MM.1S (cell line): ENCODE results near the gene ZNF710.

Experiments used
- EZH2 ChIP-seq: fragments of 300-600 bp; sonication (generic); optimal IDR thresholded peaks from 2 replicates; pipeline ENCODE3; 2017; ENCODE audit warnings: low read depth, mild to moderate bottlenecking, antibody characterized with exemption, low read length, mixed read lengths
- EZH2phosphoT487 ChIP-seq: fragments of 300-600 bp; sonication (generic); IDR thresholded peaks from 2 replicates; pipeline ENCODE4 v1.6.1; 2018; ENCODE audit warnings: antibody characterized with exemption, low read length
- TF ChIP-seq, protein P1 (sequence below): fragments of 300-600 bp; sonication (generic); IDR thresholded peaks from 2 replicates; pipeline ENCODE4 v1.5.1; 2016; ENCODE audit warnings: antibody characterized with exemption, low read length, mixed read lengths

DNA sequence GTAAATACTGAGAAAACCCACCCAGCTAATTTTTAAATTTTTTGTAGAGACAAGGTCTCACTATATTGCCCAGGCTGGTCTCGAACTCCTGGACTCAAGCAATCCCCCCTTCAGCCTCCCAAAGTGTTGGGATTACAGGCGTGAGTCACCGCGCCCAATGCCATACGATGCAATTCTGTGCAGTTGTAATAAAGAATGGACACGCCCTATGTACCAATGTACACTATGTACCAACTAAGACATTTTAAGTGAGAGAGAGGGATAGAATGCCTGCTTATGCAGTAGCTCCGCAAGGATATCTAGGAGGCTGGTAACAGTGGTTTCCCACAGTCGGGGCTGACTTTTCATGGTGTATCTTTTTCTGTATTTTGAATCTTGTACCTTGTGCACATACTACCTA is 14.6 kb downstream of the ZNF710 start:
- TF ChIP-seq, protein P1, sequence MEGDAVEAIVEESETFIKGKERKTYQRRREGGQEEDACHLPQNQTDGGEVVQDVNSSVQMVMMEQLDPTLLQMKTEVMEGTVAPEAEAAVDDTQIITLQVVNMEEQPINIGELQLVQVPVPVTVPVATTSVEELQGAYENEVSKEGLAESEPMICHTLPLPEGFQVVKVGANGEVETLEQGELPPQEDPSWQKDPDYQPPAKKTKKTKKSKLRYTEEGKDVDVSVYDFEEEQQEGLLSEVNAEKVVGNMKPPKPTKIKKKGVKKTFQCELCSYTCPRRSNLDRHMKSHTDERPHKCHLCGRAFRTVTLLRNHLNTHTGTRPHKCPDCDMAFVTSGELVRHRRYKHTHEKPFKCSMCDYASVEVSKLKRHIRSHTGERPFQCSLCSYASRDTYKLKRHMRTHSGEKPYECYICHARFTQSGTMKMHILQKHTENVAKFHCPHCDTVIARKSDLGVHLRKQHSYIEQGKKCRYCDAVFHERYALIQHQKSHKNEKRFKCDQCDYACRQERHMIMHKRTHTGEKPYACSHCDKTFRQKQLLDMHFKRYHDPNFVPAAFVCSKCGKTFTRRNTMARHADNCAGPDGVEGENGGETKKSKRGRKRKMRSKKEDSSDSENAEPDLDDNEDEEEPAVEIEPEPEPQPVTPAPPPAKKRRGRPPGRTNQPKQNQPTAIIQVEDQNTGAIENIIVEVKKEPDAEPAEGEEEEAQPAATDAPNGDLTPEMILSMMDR: no peak
- TF ChIP-seq EZH2 (no peak), EZH2phosphoT487 (no peak)
